HEK293T (cell line): Measurements from ENCODE around the gene ARID2.

Experiments used
- ARNT ChIP-seq: fragments of 450-650 bp; IDR thresholded peaks from 2 replicates; pipeline ENCODE4 v1.6.1; 2017; ENCODE audit warnings: mild to moderate bottlenecking
- BHLHE40 ChIP-seq: fragments of 450-650 bp; IDR thresholded peaks from 2 replicates; pipeline ENCODE4 v1.6.1; 2016; ENCODE audit warnings: mild to moderate bottlenecking, moderate library complexity, borderline replicate concordance
- FOXA1 ChIP-seq: fragments of 450-650 bp; IDR thresholded peaks from 2 replicates; pipeline ENCODE4 v1.6.1; 2016; ENCODE audit warnings: mild to moderate bottlenecking
- FOXK2 ChIP-seq: fragments of 450-650 bp; IDR thresholded peaks from 2 replicates; pipeline ENCODE4 v1.6.1; 2016; ENCODE audit warnings: mild to moderate bottlenecking
- FOXM1 ChIP-seq: fragments of 450-650 bp; IDR thresholded peaks from 2 replicates; pipeline ENCODE4 v1.6.1; 2017; ENCODE audit warnings: mild to moderate bottlenecking, borderline replicate concordance
- HDGF ChIP-seq: fragments of 450-650 bp; IDR thresholded peaks from 2 replicates; pipeline ENCODE4 v1.6.1; 2017; ENCODE audit warnings: antibody characterized with exemption, borderline replicate concordance
- L3MBTL2 ChIP-seq: fragments of 450-650 bp; conservative IDR thresholded peaks from 2 replicates; pipeline ENCODE4 v1.6.1; 2016; ENCODE audit warnings: mild to moderate bottlenecking
- NFRKB ChIP-seq: fragments of 450-650 bp; IDR thresholded peaks from 2 replicates; pipeline ENCODE4 v1.6.1; 2016; ENCODE audit warnings: mild to moderate bottlenecking, moderate library complexity
- SP1 ChIP-seq: fragments of 450-650 bp; IDR thresholded peaks from 2 replicates; pipeline ENCODE4 v1.6.1; 2017
- TARDBP ChIP-seq: fragments of 450-650 bp; IDR thresholded peaks from 2 replicates; pipeline ENCODE4 v1.6.1; 2016
- TF ChIP-seq, protein P1 (sequence below): fragments of 450-650 bp; IDR thresholded peaks from 2 replicates; pipeline ENCODE4 v1.6.1; 2016

DNA sequence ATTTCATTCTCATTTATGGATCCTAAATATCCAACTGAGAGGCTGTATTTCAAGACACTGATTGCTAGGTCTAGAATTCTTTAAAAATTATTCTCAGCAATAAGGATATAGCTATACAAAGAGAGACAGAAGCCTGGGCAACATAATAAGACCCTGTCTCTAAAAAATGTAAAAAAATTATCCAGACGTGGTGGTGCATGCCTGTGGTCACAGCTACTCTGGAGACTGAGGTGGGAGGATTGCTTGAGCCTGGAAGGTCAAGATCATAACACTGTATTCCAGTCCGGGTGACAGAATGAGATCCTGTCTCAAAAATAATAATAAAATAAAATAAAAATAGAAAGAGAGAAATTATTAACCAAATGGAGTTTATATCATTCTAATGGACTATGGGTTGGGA lies 20.6 kb upstream of the ARID2 start:
- TF ChIP-seq FOXM1 = no peak
- no peak for TF ChIP-seq ARNT
- no peak for TF ChIP-seq BHLHE40
- TF ChIP-seq TARDBP = no peak
- no peak for TF ChIP-seq FOXA1
- TF ChIP-seq SP1 = no peak
- TF ChIP-seq, protein P1, sequence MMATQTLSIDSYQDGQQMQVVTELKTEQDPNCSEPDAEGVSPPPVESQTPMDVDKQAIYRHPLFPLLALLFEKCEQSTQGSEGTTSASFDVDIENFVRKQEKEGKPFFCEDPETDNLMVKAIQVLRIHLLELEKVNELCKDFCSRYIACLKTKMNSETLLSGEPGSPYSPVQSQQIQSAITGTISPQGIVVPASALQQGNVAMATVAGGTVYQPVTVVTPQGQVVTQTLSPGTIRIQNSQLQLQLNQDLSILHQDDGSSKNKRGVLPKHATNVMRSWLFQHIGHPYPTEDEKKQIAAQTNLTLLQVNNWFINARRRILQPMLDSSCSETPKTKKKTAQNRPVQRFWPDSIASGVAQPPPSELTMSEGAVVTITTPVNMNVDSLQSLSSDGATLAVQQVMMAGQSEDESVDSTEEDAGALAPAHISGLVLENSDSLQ = no peak
- no peak for TF ChIP-seq L3MBTL2
- TF ChIP-seq NFRKB = no peak
- no peak for TF ChIP-seq FOXK2
- no peak for TF ChIP-seq HDGF
